T-cell (primary cell): ENCODE data around the gene TJP2. TPM values are rescaled to one million over a fixed set of nuclear protein-coding genes. Genes with fewer than 3 reads are reported as not detected.

Experiments used
- ATAC-seq, 4 experiments: fragments of 200-7000 bp in 3 of 4; fragments of 150-1000 bp in 1 of 4; cut with Tn5 transposase; replicated peaks in 1 of 4; 1 replicate in 3 of 4; 2 replicates in 1 of 4; pipeline ENCODE4 v1.10.0; 2021; ENCODE audit warnings: moderate library complexity in 3 of 4, mild to moderate bottlenecking in 2 of 4, moderate number of reproducible peaks in 1 of 4
- CTCF ChIA-PET, 2 donors: fragments of 300-600 bp; sonication (Branson Sonifier 250); formaldehyde crosslinking; loops; one replicate each; lab custom pipeline; 2022; ENCODE audit warnings: antibody characterized with exemption in 2 of 2; lab: Charles Lee
- POLR2A ChIA-PET, 2 donors: fragments of 300-600 bp; sonication (Branson Sonifier 250); formaldehyde crosslinking; loops; one replicate each; lab custom pipeline; 2022; ENCODE audit warnings: antibody characterized with exemption in 2 of 2; lab: Charles Lee
- DNase-seq, 35 experiments: peaks; one replicate each; pipeline versions ENCODE4 v3.0.0 to v3.0.0-alpha.2; 2013 to 2023
- H3K27ac ChIP-seq: one replicate; pipeline ENCODE4 v1.5.1; 2013; ENCODE audit warnings: low read length
- H3K27me3 ChIP-seq, 2 experiments: replicated peaks in 1 of 2; 1 replicate in 1 of 2; 2 replicates in 1 of 2; pipeline versions ENCODE4 v1.6.1 to v1.7.0; 2013; ENCODE audit warnings: low read length in 1 of 2, mixed read lengths in 1 of 2; ENCODE audit not compliant: control insufficient read depth in 2 of 2, insufficient read depth in 2 of 2; ENCODE audit errors: extremely low read depth in 1 of 2
- H3K36me3 ChIP-seq, 2 donors: 1 replicate in 1 of 2; 2 replicates in 1 of 2; pipeline versions ENCODE4 v1.6.1 to v1.7.0; 2013; ENCODE audit warnings: low read length in 1 of 2; ENCODE audit not compliant: control insufficient read depth in 2 of 2, insufficient read depth in 1 of 2; ENCODE audit errors: extremely low read depth in 1 of 2
- H3K4me1 ChIP-seq, 2 experiments: 1 replicate in 1 of 2; 2 replicates in 1 of 2; pipeline versions ENCODE4 v1.6.1 to v1.7.0; 2013; ENCODE audit warnings: low read length in 2 of 2, mixed read lengths in 1 of 2; ENCODE audit not compliant: insufficient read depth in 2 of 2, control insufficient read depth in 1 of 2; ENCODE audit errors: extremely low read depth in 1 of 2
- H3K4me3 ChIP-seq, 2 donors: 1 replicate in 1 of 2; 2 replicates in 1 of 2; pipeline versions ENCODE4 v1.5.1 to v1.7.0; 2013; ENCODE audit warnings: mild to moderate bottlenecking in 2 of 2, low read length in 1 of 2, moderate library complexity in 1 of 2; ENCODE audit not compliant: control insufficient read depth in 1 of 2; ENCODE audit errors: extremely low read depth in 1 of 2
- H3K9me3 ChIP-seq: 2 replicates; pipeline ENCODE4 v1.7.0; 2013
- H3K27ac Mint-ChIP-seq, 2 donors: one replicate each; pipeline ENCODE4 v1.8.0; 2020 to 2021; ENCODE audit warnings: mild to moderate bottlenecking in 2 of 2, mixed read lengths in 2 of 2
- H3K27me3 Mint-ChIP-seq, 2 donors: one replicate each; pipeline ENCODE4 v1.8.0; 2021 to 2022; ENCODE audit warnings: mixed read lengths in 2 of 2
- H3K36me3 Mint-ChIP-seq: one replicate; pipeline ENCODE4 v1.8.0; 2021; ENCODE audit warnings: mixed read lengths
- H3K4me1 Mint-ChIP-seq, 3 donors: one replicate each; pipeline ENCODE4 v1.8.0; 2020 to 2022; ENCODE audit warnings: mixed read lengths in 3 of 3, mild to moderate bottlenecking in 1 of 3
- H3K4me3 Mint-ChIP-seq, 3 donors: one replicate each; pipeline ENCODE4 v1.8.0; 2020 to 2022; ENCODE audit warnings: mild to moderate bottlenecking in 3 of 3, mixed read lengths in 3 of 3, moderate library complexity in 3 of 3
- H3K9me3 Mint-ChIP-seq, 3 donors: one replicate each; pipeline ENCODE4 v1.8.0; 2020 to 2022; ENCODE audit warnings: mixed read lengths in 3 of 3
- WGBS: methylation state at CpG from one replicate; pipeline ENCODE4 v1.1.5; 2013; ENCODE audit warnings: missing lambda C conversion rate; ENCODE audit not compliant: insufficient coverage; 5-methylcytosine and 5-hydroxymethylcytosine counted together
- total RNA-seq, 35 experiments: library from RNA in 6 of 35; stranded (reverse) in 6 of 35; fragments of 120-200 nt in 1 of 35; gene quantifications; one replicate each; pipeline versions ENCODE4 v1.2.1 to v1.2.4 and lab custom pipeline; 2013 to 2026

TJP2 gene
- total RNA-seq, 5 donors from 2014 or later (not counting 1 experiment from before 2014, with no cell fraction given) = 6.4 to 10.4 (median 6.6) TPM

DNA sequence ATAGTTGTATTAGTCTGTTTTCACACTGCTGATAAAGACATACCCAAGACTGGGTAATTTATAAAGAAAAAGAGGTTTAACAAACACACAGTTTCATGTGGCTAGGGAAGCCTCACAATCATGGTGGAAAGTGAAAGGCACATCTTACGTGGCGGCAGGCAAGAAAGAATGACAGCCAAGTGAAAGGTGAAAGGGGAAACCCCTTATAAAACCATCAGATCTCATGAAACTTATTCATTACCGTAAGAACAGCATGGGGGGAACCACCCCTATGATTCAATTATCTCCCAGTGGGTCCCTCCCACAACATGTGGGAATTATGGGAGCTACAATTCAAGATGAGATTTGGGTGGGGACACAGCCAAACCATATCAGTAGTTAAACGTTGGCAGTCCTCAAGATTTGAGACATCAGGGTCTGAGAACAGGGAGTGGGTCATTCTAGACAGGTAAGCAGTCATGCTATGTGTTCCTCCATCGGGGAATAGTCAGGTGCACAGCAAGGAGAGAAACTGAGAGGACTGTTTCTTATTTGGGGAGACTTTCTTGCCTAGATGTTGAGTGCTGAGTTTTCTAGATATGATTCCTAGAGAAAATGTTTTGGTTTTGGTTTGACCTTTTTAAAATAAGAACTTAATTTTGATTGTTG is 105.1 kb downstream of the TJP2 start:
- Histone ChIP-seq H3K36me3 (no peaks in the 10 kb centered on the region), H3K4me1 (no peaks in the 10 kb centered on the region), H3K9me3 (no peaks in the 10 kb centered on the region), H3K27me3 (peaks cover 0 to 6% of the 10 kb centered on the region in 2 experiments), H3K4me3 (no peak overlapping the region), H3K27ac (no peak overlapping the region)
- no peak overlapping the region for H3K27ac Mint-ChIP-seq
- WGBS = 69% methylated on average over 2 of the region's 5 CpGs
- ATAC-seq (no peak), DNase-seq (no peak)
- no peaks in the 10 kb centered on the region for H3K36me3 Mint-ChIP-seq
- no peak overlapping the region for H3K4me3 Mint-ChIP-seq
- H3K9me3 Mint-ChIP-seq = peaks cover 8 to 18% (median 9%) of the 10 kb centered on the region in 3 donors
- peaks cover 18 to 32% of the 10 kb centered on the region in 2 donors for H3K27me3 Mint-ChIP-seq
- H3K4me1 Mint-ChIP-seq = no peaks in the 10 kb centered on the region
- POLR2A ChIA-PET = no interaction called here
- CTCF ChIA-PET = no interaction called here

GRCh38 chr9:69279733-69280132 is 105.7 kb downstream of the TJP2 start:
- Histone ChIP-seq H3K36me3 (no peaks in the 10 kb centered on the region), H3K27me3 (peaks cover 0 to 6% of the 10 kb centered on the region in 2 experiments), H3K9me3 (no peaks in the 10 kb centered on the region), H3K4me3 (no peak overlapping the region), H3K4me1 (no peaks in the 10 kb centered on the region), H3K27ac (no peak overlapping the region)
- H3K4me3 Mint-ChIP-seq = no peak overlapping the region
- WGBS = no CpG with 5 or more reads among the region's 3 CpGs
- peaks cover 22 to 34% of the 10 kb centered on the region in 2 donors for H3K27me3 Mint-ChIP-seq
- ChIA-PET POLR2A (no interaction called here), CTCF (no interaction called here)
- ATAC-seq (no peak), DNase-seq (no peak)
- H3K27ac Mint-ChIP-seq = no peak overlapping the region
- no peaks in the 10 kb centered on the region for H3K36me3 Mint-ChIP-seq
- no peaks in the 10 kb centered on the region for H3K4me1 Mint-ChIP-seq
- H3K9me3 Mint-ChIP-seq = peaks cover 4 to 13% (median 10%) of the 10 kb centered on the region in 3 donors

GRCh38 chr9:69283003-69283402 is 108.9 kb downstream of the TJP2 start:
- Mint-ChIP-seq H3K4me3 (no peak overlapping the region), H3K27me3 (peaks cover 43 to 48% of the 10 kb centered on the region in 2 donors), H3K36me3 (no peaks in the 10 kb centered on the region), H3K4me1 (no peaks in the 10 kb centered on the region), H3K27ac (no peak overlapping the region), H3K9me3 (peaks cover 2 to 9% (median 6%) of the 10 kb centered on the region in 3 donors)
- WGBS = 100% methylated on average over 1 of the region's 2 CpGs
- peaks cover 0 to 5% of the 10 kb centered on the region in 2 experiments for H3K27me3 ChIP-seq
- no peaks in the 10 kb centered on the region for H3K9me3 ChIP-seq
- DNase-seq = no peak
- H3K4me3 ChIP-seq = no peak overlapping the region
- ChIA-PET POLR2A (no interaction called here), CTCF (no interaction called here)
- no peak for ATAC-seq
- H3K4me1 ChIP-seq = no peaks in the 10 kb centered on the region
- H3K36me3 ChIP-seq = no peaks in the 10 kb centered on the region
- H3K27ac ChIP-seq = no peak overlapping the region

GRCh38 chr9:69292078-69292477 is 118.0 kb downstream of the TJP2 start:
- CTCF ChIA-PET = no interaction called here
- POLR2A ChIA-PET = no interaction called here
- H3K36me3 ChIP-seq = no peaks in the 10 kb centered on the region
- no CpG with 5 or more reads among the region's 3 CpGs for WGBS
- H3K4me1 ChIP-seq = no peaks in the 10 kb centered on the region
- no peak overlapping the region for H3K4me3 Mint-ChIP-seq
- H3K27ac Mint-ChIP-seq = no peak overlapping the region
- ATAC-seq = no peak
- no peak overlapping the region for H3K27ac ChIP-seq
- no peaks in the 10 kb centered on the region for H3K36me3 Mint-ChIP-seq
- peaks cover 8 to 12% of the 10 kb centered on the region in 2 donors for H3K27me3 Mint-ChIP-seq
- H3K4me1 Mint-ChIP-seq = no peaks in the 10 kb centered on the region
- DNase-seq = no peak
- H3K4me3 ChIP-seq = no peak overlapping the region
- H3K9me3 ChIP-seq = no peaks in the 10 kb centered on the region
- H3K9me3 Mint-ChIP-seq = no peaks in the 10 kb centered on the region
- H3K27me3 ChIP-seq = peaks cover 0 to 4% of the 10 kb centered on the region in 2 experiments

DNA sequence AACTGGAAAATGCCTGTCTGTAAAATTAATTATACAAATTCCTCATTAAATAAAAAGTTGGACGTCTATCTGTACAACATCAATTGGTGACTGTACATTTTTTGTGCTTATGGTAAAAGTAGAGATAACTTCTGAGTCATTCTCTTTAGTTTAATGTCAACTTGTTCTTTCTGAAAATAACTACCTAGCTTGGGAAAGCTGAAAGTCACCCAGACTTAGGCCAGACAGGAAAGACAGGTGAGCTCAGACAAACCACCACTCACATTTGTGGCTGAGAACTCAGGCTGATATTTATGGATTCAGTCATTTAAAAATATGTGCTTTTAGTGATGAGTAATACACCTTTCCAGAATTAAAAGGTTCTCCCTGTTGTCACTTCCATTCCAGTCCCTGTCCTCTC is 119.1 kb downstream of the TJP2 start:
- Histone ChIP-seq H3K9me3 (no peaks in the 10 kb centered on the region), H3K36me3 (no peaks in the 10 kb centered on the region), H3K4me3 (no peak overlapping the region), H3K4me1 (no peaks in the 10 kb centered on the region), H3K27me3 (peaks cover 0 to 3% of the 10 kb centered on the region in 2 experiments), H3K27ac (no peak overlapping the region)
- Mint-ChIP-seq H3K9me3 (no peaks in the 10 kb centered on the region), H3K27me3 (peaks cover 5 to 6% of the 10 kb centered on the region in 2 donors), H3K27ac (no peak overlapping the region), H3K4me1 (no peaks in the 10 kb centered on the region), H3K36me3 (no peaks in the 10 kb centered on the region), H3K4me3 (no peak overlapping the region)
- ChIA-PET POLR2A (no interaction called here), CTCF (no interaction called here)
- DNase-seq (no peak), ATAC-seq (no peak)
- WGBS = no CpG with 5 or more reads among the region's 1 CpG

DNA sequence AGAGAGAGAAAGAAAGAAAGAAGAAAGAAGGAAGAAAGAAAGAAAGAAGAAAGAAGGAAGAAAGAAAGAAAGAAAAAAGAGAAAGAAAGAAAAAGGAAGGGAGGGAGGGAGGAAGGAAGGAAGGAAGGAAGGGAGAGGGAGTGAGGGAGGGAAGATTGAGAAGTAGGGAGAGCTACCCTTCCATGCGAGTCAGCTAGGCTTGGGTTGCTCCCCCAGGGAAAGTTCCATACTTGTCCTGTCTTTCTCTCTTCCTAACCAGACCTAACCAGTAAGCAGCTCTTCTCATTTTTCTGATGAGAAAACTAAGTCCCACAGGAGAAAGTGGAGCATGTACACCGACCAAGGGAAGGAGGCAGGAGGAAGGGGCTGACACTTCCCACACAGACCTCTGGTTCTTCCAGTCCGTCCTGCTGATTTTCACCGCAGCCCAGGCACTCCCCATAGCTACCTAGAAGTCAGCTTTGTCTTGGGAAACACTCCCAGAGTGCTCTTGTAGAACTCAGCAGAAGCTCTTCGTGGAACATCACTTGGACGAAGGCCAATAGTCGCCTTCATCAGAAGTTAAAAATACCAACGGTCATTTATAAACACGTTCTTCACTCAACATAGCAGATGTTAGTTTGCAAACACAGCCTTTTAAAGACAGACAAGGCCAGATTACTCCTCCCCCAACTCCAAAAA is 121.9 kb downstream of the TJP2 start:
- Mint-ChIP-seq H3K27me3 (peaks cover 0 to 4% of the 10 kb centered on the region in 2 donors), H3K4me3 (no peak overlapping the region), H3K9me3 (no peaks in the 10 kb centered on the region), H3K36me3 (no peaks in the 10 kb centered on the region), H3K27ac (no peak overlapping the region), H3K4me1 (no peaks in the 10 kb centered on the region)
- POLR2A ChIA-PET = no interaction called here
- Histone ChIP-seq H3K4me1 (no peaks in the 10 kb centered on the region), H3K36me3 (no peaks in the 10 kb centered on the region), H3K9me3 (no peaks in the 10 kb centered on the region), H3K27ac (no peak overlapping the region), H3K4me3 (no peak overlapping the region), H3K27me3 (peaks cover 0 to 3% of the 10 kb centered on the region in 2 experiments)
- ATAC-seq = no peak
- DNase-seq = no peak
- CTCF ChIA-PET = no interaction called here
- 77% methylated on average over 3 of the region's 9 CpGs for WGBS
